Mammary epithelial cell (primary cell): ENCODE results near the gene SRSF9.

ENCODE experiments used
- CTCF ChIP-seq, 2 donors: IDR thresholded peaks in 1 of 2; conservative IDR thresholded peaks in 1 of 2; 2 replicates each; pipeline ENCODE4 v1.5.1; 2011 to 2012; ENCODE audit warnings: inconsistent platforms in 2 of 2, low read length in 2 of 2, mild to moderate bottlenecking in 2 of 2, control low read depth in 1 of 2, low read depth in 1 of 2; ENCODE audit not compliant: insufficient read depth in 1 of 2; ENCODE audit errors: extremely low read depth in 1 of 2
- EZH2 ChIP-seq: IDR thresholded peaks from 2 replicates; pipeline ENCODE4 v1.6.1; 2012; ENCODE audit warnings: low read length, inconsistent platforms, borderline replicate concordance

GRCh38 chr12:120500581-120500980, 31.0 kb upstream of the SRSF9 start:
- TF ChIP-seq CTCF (conservative IDR thresholded peaks at IDR 0.05 in 1 of 2, IDR thresholded peaks at IDR 0.05 in 1 of 2; ENCODE audit: extremely low read depth in 1 of 2, insufficient read depth in 1 of 2, low read depth in 1 of 2, low read length in 2 of 2) (no peak), EZH2 (no peak)
